Panc1 (cell line): ENCODE measurements around the gene GGCX. TPM values are rescaled to one million over a fixed set of nuclear protein-coding genes. Genes with fewer than 3 reads are reported as not detected.

Experiments
- ATAC-seq: fragments of 200-7000 bp; cut with Tn5 transposase; 2 replicates; pipeline ENCODE4 v1.9.1; 2020; ENCODE audit warnings: mild to moderate bottlenecking, moderate library complexity
- BruUV-seq: library from RNA; stranded (reverse); fragments of 400-500 nt; replicated peaks from 2 replicates; lab custom pipeline; 2021; lab: Mats Ljungman, UMichigan
- CTCF ChIA-PET: fragments of 300-600 bp; sonication (Branson Sonifier 250); formaldehyde crosslinking; loops from one replicate; lab custom pipeline; 2022; ENCODE audit warnings: antibody characterized with exemption; lab: Charles Lee
- POLR2A ChIA-PET: fragments of 300-600 bp; sonication (Branson Sonifier 250); formaldehyde crosslinking; loops from one replicate; lab custom pipeline; 2022; ENCODE audit warnings: antibody characterized with exemption; lab: Charles Lee
- DNase-seq: peaks from one replicate; pipeline ENCODE4 v3.0.0-alpha.2; 2010; ENCODE audit warnings: low read depth, low spot score
- H3K27ac ChIP-seq: 2 replicates; pipeline ENCODE4 v1.5.1; 2011; ENCODE audit warnings: mild to moderate bottlenecking, low read length, inconsistent platforms
- H3K27me3 ChIP-seq: fragments of 200-500 bp; sonication (Bioruptor generic); 2 replicates; pipeline ENCODE4 v1.6.0; 2014; ENCODE audit warnings: low read length, inconsistent platforms; ENCODE audit not compliant: control insufficient read depth, insufficient read depth
- H3K36me3 ChIP-seq: fragments of 200-500 bp; sonication (Bioruptor generic); 2 replicates; pipeline ENCODE4 v1.5.1; 2014; ENCODE audit warnings: inconsistent platforms, mild to moderate bottlenecking, low read length, moderate library complexity; ENCODE audit not compliant: control insufficient read depth, insufficient read depth
- H3K4me1 ChIP-seq: 2 replicates; pipeline ENCODE4 v1.5.1; 2011; ENCODE audit warnings: inconsistent platforms, mild to moderate bottlenecking, low read length, moderate library complexity; ENCODE audit not compliant: control insufficient read depth, insufficient read depth
- H3K4me3 ChIP-seq, 2 experiments: 2 replicates each; pipeline ENCODE4 v1.5.1; 2011 to 2012; ENCODE audit warnings: low read depth in 2 of 2, low read length in 2 of 2, mild to moderate bottlenecking in 2 of 2, inconsistent platforms in 1 of 2, moderate library complexity in 1 of 2
- H3K9me3 ChIP-seq: fragments of 200-500 bp; sonication (Bioruptor generic); 2 replicates; pipeline ENCODE4 v1.5.1; 2014; ENCODE audit warnings: low read depth, mild to moderate bottlenecking, inconsistent platforms, low read length, moderate library complexity; ENCODE audit not compliant: control insufficient read depth, insufficient read depth
- POLR2AphosphoS5 ChIP-seq: IDR thresholded peaks from 2 replicates; pipeline ENCODE4 v1.6.1; 2012; ENCODE audit warnings: mild to moderate bottlenecking, low read depth, low read length, moderate library complexity
- SIN3A ChIP-seq: IDR thresholded peaks from 2 replicates; pipeline ENCODE4 v1.6.1; 2012; ENCODE audit warnings: low read depth, mild to moderate bottlenecking, low read length, moderate library complexity, borderline replicate concordance; ENCODE audit not compliant: insufficient read depth
- TCF7L2 ChIP-seq: IDR thresholded peaks from 2 replicates; pipeline ENCODE4 v1.6.1; 2011; ENCODE audit warnings: mild to moderate bottlenecking, low read depth, low read length, inconsistent platforms
- in situ Hi-C: cut with HindIII; loops from 2 replicates; pipeline ENCODE4 v1.10.0; 2016; ENCODE audit warnings: low sequenced_read_pairs, low pct_unique_long_range_greater_than_20kb
- intact Hi-C: fragments of 100-400 bp; cut with micrococcal nuclease; formaldehyde crosslinking; loops from one replicate; pipeline ENCODE4 v1.10.0; 2022; ENCODE audit not compliant: unreplicated experiment
- total RNA-seq: library from RNA; stranded (reverse); gene quantifications from one replicate; pipeline ENCODE4 v1.2.1, GENCODE V29; 2021; ENCODE audit not compliant: unreplicated experiment
- TF ChIP-seq, protein P1 (sequence below): fragments of 450-650 bp; IDR thresholded peaks from 2 replicates; pipeline ENCODE4 v1.5.1; 2017; ENCODE audit warnings: mild to moderate bottlenecking
- TF ChIP-seq, protein P2 (sequence below), 2 experiments: IDR thresholded peaks; 2 replicates each; pipeline ENCODE4 v1.6.1; 2011 to 2012; ENCODE audit warnings: low read depth in 2 of 2, control low read depth in 1 of 2, low read length in 1 of 2, mild to moderate bottlenecking in 1 of 2, moderate library complexity in 1 of 2; ENCODE audit not compliant: insufficient read depth in 1 of 2

Gene GGCX
- total RNA-seq, 1 experiment from 2014 or later = 64.1 TPM

DNA sequence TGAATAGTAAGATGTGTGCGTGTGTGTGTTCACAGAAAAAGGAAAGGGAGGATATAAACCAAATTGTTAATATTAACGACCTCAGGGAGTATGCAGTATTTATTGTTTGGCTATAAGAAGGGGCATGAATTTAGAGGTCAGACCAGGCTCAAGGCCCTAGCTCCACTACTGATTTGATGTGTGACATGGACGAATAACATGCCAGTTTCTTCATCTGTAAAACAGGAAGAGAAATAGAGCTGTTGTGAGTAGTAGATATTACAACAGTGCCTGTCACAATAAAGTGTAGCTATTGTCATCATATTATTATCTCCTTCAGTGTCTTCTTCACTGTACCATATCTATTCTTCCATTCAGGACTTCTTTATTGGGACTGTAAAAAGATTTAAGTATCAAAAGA is 26.4 kb downstream of the GGCX start:
- Histone ChIP-seq H3K27me3 (no peaks in the 10 kb centered on the region), H3K4me1 (peaks cover 36% of the 10 kb centered on the region), H3K36me3 (peaks cover 2% of the 10 kb centered on the region; the same call in 1 of the 2 replicates), H3K9me3 (no peaks in the 10 kb centered on the region), H3K4me3 (no peak overlapping the region), H3K27ac (peak overlapping the region; percentile 100)
- intact Hi-C loops (no loop called here), in situ Hi-C loops (loop anchor here (25.0 kb wide), 1 partner anchor 123 kb away; the partner anchor contains the start of genes CAPG and SH2D6)
- no peak for DNase-seq
- POLR2A ChIA-PET = interaction anchor here (0.7 to 0.8 kb wide), 2 partner anchors 10 to 14 kb away, joined by 3 read pairs; no protein-coding TSS in a partner anchor
- no TSS peak for BruUV-seq
- no peak for ATAC-seq
- TF ChIP-seq SIN3A = no peak
- TF ChIP-seq TCF7L2 = no peak
- TF ChIP-seq, protein P1, sequence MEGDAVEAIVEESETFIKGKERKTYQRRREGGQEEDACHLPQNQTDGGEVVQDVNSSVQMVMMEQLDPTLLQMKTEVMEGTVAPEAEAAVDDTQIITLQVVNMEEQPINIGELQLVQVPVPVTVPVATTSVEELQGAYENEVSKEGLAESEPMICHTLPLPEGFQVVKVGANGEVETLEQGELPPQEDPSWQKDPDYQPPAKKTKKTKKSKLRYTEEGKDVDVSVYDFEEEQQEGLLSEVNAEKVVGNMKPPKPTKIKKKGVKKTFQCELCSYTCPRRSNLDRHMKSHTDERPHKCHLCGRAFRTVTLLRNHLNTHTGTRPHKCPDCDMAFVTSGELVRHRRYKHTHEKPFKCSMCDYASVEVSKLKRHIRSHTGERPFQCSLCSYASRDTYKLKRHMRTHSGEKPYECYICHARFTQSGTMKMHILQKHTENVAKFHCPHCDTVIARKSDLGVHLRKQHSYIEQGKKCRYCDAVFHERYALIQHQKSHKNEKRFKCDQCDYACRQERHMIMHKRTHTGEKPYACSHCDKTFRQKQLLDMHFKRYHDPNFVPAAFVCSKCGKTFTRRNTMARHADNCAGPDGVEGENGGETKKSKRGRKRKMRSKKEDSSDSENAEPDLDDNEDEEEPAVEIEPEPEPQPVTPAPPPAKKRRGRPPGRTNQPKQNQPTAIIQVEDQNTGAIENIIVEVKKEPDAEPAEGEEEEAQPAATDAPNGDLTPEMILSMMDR = no peak
- no peak for TF ChIP-seq POLR2AphosphoS5
- TF ChIP-seq, protein P2, sequence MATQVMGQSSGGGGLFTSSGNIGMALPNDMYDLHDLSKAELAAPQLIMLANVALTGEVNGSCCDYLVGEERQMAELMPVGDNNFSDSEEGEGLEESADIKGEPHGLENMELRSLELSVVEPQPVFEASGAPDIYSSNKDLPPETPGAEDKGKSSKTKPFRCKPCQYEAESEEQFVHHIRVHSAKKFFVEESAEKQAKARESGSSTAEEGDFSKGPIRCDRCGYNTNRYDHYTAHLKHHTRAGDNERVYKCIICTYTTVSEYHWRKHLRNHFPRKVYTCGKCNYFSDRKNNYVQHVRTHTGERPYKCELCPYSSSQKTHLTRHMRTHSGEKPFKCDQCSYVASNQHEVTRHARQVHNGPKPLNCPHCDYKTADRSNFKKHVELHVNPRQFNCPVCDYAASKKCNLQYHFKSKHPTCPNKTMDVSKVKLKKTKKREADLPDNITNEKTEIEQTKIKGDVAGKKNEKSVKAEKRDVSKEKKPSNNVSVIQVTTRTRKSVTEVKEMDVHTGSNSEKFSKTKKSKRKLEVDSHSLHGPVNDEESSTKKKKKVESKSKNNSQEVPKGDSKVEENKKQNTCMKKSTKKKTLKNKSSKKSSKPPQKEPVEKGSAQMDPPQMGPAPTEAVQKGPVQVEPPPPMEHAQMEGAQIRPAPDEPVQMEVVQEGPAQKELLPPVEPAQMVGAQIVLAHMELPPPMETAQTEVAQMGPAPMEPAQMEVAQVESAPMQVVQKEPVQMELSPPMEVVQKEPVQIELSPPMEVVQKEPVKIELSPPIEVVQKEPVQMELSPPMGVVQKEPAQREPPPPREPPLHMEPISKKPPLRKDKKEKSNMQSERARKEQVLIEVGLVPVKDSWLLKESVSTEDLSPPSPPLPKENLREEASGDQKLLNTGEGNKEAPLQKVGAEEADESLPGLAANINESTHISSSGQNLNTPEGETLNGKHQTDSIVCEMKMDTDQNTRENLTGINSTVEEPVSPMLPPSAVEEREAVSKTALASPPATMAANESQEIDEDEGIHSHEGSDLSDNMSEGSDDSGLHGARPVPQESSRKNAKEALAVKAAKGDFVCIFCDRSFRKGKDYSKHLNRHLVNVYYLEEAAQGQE (IDR thresholded peaks at IDR 0.05; ENCODE audit: insufficient read depth in 1 of 2, low read depth in 2 of 2, low read length in 1 of 2) = no peak
- CTCF ChIA-PET = interaction anchor here (0.7 to 1.2 kb wide), 2 partner anchors 17 to 115 kb away, joined by 3 read pairs; no protein-coding TSS in a partner anchor

DNA sequence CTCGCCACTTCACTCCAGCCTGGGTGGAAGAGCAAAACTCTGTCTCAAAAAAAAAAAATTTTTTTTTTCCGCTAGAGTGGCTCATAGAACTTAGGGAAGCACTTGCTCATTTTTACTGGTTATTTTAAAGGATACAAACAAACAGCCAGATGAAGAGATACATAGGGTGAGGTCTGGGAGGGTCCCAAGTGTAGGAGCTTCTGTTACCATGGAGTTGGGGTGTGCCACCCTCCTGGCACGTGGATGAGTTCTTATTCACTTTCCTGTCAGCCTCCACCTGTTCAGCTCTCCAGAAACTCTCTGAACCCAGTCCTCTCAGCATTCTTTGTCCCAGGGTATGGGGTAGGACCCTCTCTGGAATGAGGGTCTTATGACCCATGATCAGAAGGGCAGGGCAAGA is 27.2 kb downstream of the GGCX start:
- ATAC-seq (no peak), DNase-seq (no peak)
- in situ Hi-C loops (loop anchor here (25.0 kb wide), 1 partner anchor 122 kb away; the partner anchor contains the start of genes CAPG and SH2D6), intact Hi-C loops (no loop called here)
- H3K4me1 ChIP-seq = peaks cover 36% of the 10 kb centered on the region
- no peaks in the 10 kb centered on the region for H3K9me3 ChIP-seq
- H3K27me3 ChIP-seq = no peaks in the 10 kb centered on the region
- ChIA-PET POLR2A (interaction anchor here (0.7 kb wide), 1 partner anchor 10 kb away, joined by 3 read pairs; no protein-coding TSS in a partner anchor), CTCF (interaction anchor here (0.7 kb wide), 1 partner anchor 16 kb away, joined by 3 read pairs; no protein-coding TSS in a partner anchor)
- no TSS peak for BruUV-seq
- H3K27ac ChIP-seq = peak overlapping the region; percentile 100
- H3K36me3 ChIP-seq = no peaks in the 10 kb centered on the region; the same call in 1 of the 2 replicates
- TF ChIP-seq POLR2AphosphoS5 = no peak
- TF ChIP-seq, protein P2 (IDR thresholded peaks at IDR 0.05; ENCODE audit: insufficient read depth in 1 of 2, low read depth in 2 of 2, low read length in 1 of 2) = no peak
- no peak for TF ChIP-seq SIN3A
- TF ChIP-seq TCF7L2 = no peak
- TF ChIP-seq, protein P1 = no peak
- no peak overlapping the region for H3K4me3 ChIP-seq
